ENCODE data around the gene RBP2. TPM values are rescaled to one million over a fixed set of nuclear protein-coding genes. Genes with fewer than 3 reads are reported as not detected.

Gene RBP2
- total and polyA plus RNA-seq, 3 experiments from 2014 or later = not detected

DNA sequence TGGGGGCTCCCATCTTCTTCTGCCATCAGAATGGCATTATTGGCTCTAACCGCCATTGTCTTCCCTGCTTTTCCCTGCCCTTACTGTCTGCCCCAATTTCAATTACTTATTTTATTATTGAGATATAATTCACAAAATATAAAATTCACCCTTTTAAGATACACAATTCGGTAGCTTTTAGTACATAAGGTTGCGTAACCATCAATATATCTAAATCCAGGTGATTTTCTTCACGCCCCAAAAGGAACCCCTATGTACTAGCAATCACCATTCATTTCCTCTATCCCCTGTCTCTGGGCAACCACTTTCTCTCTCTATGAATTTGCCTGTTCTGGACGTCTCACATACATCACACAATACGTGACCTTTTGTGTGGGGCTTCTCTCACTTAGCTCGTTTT, 18.0 kb downstream of the RBP2 start:
- Histone ChIP-seq H3K27ac (ENCODE audit: low read depth, low read length) (no peak overlapping the region), H3K9me3 (ENCODE audit: low read length) (no peaks in the 10 kb centered on the region), H3K4me1 (ENCODE audit: insufficient read depth, low read length) (no peaks in the 10 kb centered on the region), H3K27me3 (ENCODE audit: insufficient read depth, low read length, poor library complexity, severe bottlenecking) (no peaks in the 10 kb centered on the region), H3K36me3 (ENCODE audit: insufficient read depth, low read length) (no peaks in the 10 kb centered on the region), H3K4me3 (ENCODE audit: low read length) (no peak overlapping the region)
- no peak for DNase-seq
- CTCF ChIA-PET = no interaction called here
- no peak overlapping the region for H3K4me3 Mint-ChIP-seq
- no peak overlapping the region for H3K27ac Mint-ChIP-seq
- H3K36me3 Mint-ChIP-seq = no peaks in the 10 kb centered on the region
- POLR2A ChIA-PET = no interaction called here
- no peaks in the 10 kb centered on the region for H3K4me1 Mint-ChIP-seq
- peaks cover 0 to 2% (median 0%) of the 10 kb centered on the region in 5 donors for H3K9me3 Mint-ChIP-seq
- peaks cover 0 to 8% of the 10 kb centered on the region in 2 donors for H3K27me3 Mint-ChIP-seq

GRCh38 chr3:139457066-139457465, 19.2 kb downstream of the RBP2 start:
- no peaks in the 10 kb centered on the region for H3K36me3 Mint-ChIP-seq
- H3K4me1 Mint-ChIP-seq = no peaks in the 10 kb centered on the region
- Histone ChIP-seq H3K9me3 (ENCODE audit: low read length) (no peaks in the 10 kb centered on the region), H3K4me1 (ENCODE audit: insufficient read depth, low read length) (no peaks in the 10 kb centered on the region), H3K27ac (ENCODE audit: low read depth, low read length) (no peak overlapping the region), H3K27me3 (ENCODE audit: insufficient read depth, low read length, poor library complexity, severe bottlenecking) (no peaks in the 10 kb centered on the region), H3K36me3 (ENCODE audit: insufficient read depth, low read length) (no peaks in the 10 kb centered on the region), H3K4me3 (ENCODE audit: low read length) (no peak overlapping the region)
- no peak overlapping the region for H3K27ac Mint-ChIP-seq
- DNase-seq = no peak
- CTCF ChIA-PET = no interaction called here
- H3K27me3 Mint-ChIP-seq = peaks cover 0 to 3% of the 10 kb centered on the region in 2 donors
- H3K9me3 Mint-ChIP-seq = peaks cover 0 to 2% (median 0%) of the 10 kb centered on the region in 5 donors
- H3K4me3 Mint-ChIP-seq = no peak overlapping the region
- POLR2A ChIA-PET = no interaction called here

- peaks cover 0 to 3% of the 10 kb centered on the region in 2 donors for H3K27me3 Mint-ChIP-seq
- H3K36me3 Mint-ChIP-seq = no peaks in the 10 kb centered on the region
- no peaks in the 10 kb centered on the region for H3K4me1 Mint-ChIP-seq
- DNase-seq = no peak
- H3K27ac Mint-ChIP-seq = no peak overlapping the region
- peaks cover 0 to 2% (median 0%) of the 10 kb centered on the region in 5 donors for H3K9me3 Mint-ChIP-seq
- POLR2A ChIA-PET = no interaction called here
- CTCF ChIA-PET = no interaction called here
- H3K9me3 ChIP-seq (ENCODE audit: low read length) = no peaks in the 10 kb centered on the region
- no peaks in the 10 kb centered on the region for H3K4me1 ChIP-seq (ENCODE audit: insufficient read depth, low read length)
- no peak overlapping the region for H3K4me3 Mint-ChIP-seq
- H3K27ac ChIP-seq (ENCODE audit: low read depth, low read length) = no peak overlapping the region
- no peak overlapping the region for H3K4me3 ChIP-seq (ENCODE audit: low read length)
- H3K27me3 ChIP-seq (ENCODE audit: insufficient read depth, low read length, poor library complexity, severe bottlenecking) = no peaks in the 10 kb centered on the region
- no peaks in the 10 kb centered on the region for H3K36me3 ChIP-seq (ENCODE audit: insufficient read depth, low read length)
Measured at GRCh38 chr3:139456386-139456785, 19.9 kb downstream of the RBP2 start.

GRCh38 chr3:139455855-139456254, 20.5 kb downstream of the RBP2 start:
- H3K4me3 ChIP-seq (ENCODE audit: low read length) = no peak overlapping the region
- H3K27ac ChIP-seq (ENCODE audit: low read depth, low read length) = no peak overlapping the region
- POLR2A ChIA-PET = no interaction called here
- Mint-ChIP-seq H3K9me3 (peaks cover 0 to 2% (median 0%) of the 10 kb centered on the region in 5 donors), H3K4me1 (no peaks in the 10 kb centered on the region), H3K27me3 (peaks cover 0 to 3% of the 10 kb centered on the region in 2 donors), H3K4me3 (no peak overlapping the region), H3K27ac (no peak overlapping the region), H3K36me3 (no peaks in the 10 kb centered on the region)
- H3K9me3 ChIP-seq (ENCODE audit: low read length) = no peaks in the 10 kb centered on the region
- H3K4me1 ChIP-seq (ENCODE audit: insufficient read depth, low read length) = no peaks in the 10 kb centered on the region
- H3K27me3 ChIP-seq (ENCODE audit: insufficient read depth, low read length, poor library complexity, severe bottlenecking) = no peaks in the 10 kb centered on the region
- no peaks in the 10 kb centered on the region for H3K36me3 ChIP-seq (ENCODE audit: insufficient read depth, low read length)
- CTCF ChIA-PET = no interaction called here
- no peak for DNase-seq

- no peaks in the 10 kb centered on the region for H3K4me1 Mint-ChIP-seq
Measured at GRCh38 chr3:139455206-139455605, 21.1 kb downstream of the RBP2 start.

DNA sequence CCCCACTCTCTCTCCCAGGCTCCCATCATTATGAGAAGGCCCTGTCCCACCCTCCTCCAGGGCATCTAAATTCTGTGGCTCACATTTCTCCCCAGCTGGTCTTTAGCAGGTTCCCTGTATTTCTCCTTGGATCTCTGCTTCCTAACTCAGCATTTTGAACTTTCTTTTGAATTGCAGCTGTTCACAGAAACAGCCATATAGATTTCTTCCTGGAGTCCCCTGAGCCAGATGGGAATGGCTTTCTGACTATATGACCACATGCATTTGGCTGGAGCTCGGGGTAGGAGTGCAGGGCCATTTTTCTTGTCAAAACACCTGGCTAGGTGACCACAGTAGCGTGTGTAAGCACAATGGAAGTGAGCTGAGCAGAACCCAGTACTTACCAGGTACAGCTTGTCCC, 22.0 kb downstream of the RBP2 start:
- H3K27me3 Mint-ChIP-seq = peaks cover 0 to 3% of the 10 kb centered on the region in 2 donors
- no peak overlapping the region for H3K4me3 Mint-ChIP-seq
- Histone ChIP-seq H3K9me3 (ENCODE audit: low read length) (no peaks in the 10 kb centered on the region), H3K4me1 (ENCODE audit: insufficient read depth, low read length) (no peaks in the 10 kb centered on the region), H3K4me3 (ENCODE audit: low read length) (no peak overlapping the region), H3K36me3 (ENCODE audit: insufficient read depth, low read length) (no peaks in the 10 kb centered on the region), H3K27ac (ENCODE audit: low read depth, low read length) (no peak overlapping the region), H3K27me3 (ENCODE audit: insufficient read depth, low read length, poor library complexity, severe bottlenecking) (no peaks in the 10 kb centered on the region)
- no peak overlapping the region for H3K27ac Mint-ChIP-seq
- ChIA-PET POLR2A (no interaction called here), CTCF (no interaction called here)
- H3K36me3 Mint-ChIP-seq = no peaks in the 10 kb centered on the region
- no peaks in the 10 kb centered on the region for H3K4me1 Mint-ChIP-seq
- no peaks in the 10 kb centered on the region for H3K9me3 Mint-ChIP-seq
- no peak for DNase-seq

More at GRCh38 chr3:139455206-139455605, 21.1 kb downstream of the RBP2 start:
- H3K27me3 ChIP-seq (ENCODE audit: insufficient read depth, low read length, poor library complexity, severe bottlenecking) = no peaks in the 10 kb centered on the region
- DNase-seq = no peak
- no peaks in the 10 kb centered on the region for H3K9me3 ChIP-seq (ENCODE audit: low read length)
- no peaks in the 10 kb centered on the region for H3K36me3 ChIP-seq (ENCODE audit: insufficient read depth, low read length)
- no peak overlapping the region for H3K4me3 ChIP-seq (ENCODE audit: low read length)
- POLR2A ChIA-PET = no interaction called here
- H3K27ac ChIP-seq (ENCODE audit: low read depth, low read length) = no peak overlapping the region
- no peak overlapping the region for H3K4me3 Mint-ChIP-seq
- H3K27ac Mint-ChIP-seq = no peak overlapping the region
- no peaks in the 10 kb centered on the region for H3K36me3 Mint-ChIP-seq
- peaks cover 0 to 2% (median 0%) of the 10 kb centered on the region in 5 donors for H3K9me3 Mint-ChIP-seq
- H3K4me1 ChIP-seq (ENCODE audit: insufficient read depth, low read length) = no peaks in the 10 kb centered on the region
- peaks cover 0 to 3% of the 10 kb centered on the region in 2 donors for H3K27me3 Mint-ChIP-seq
- CTCF ChIA-PET = no interaction called here

GRCh38 chr3:139450159-139450558, 26.2 kb downstream of the RBP2 start:
- no peak for DNase-seq
- no peaks in the 10 kb centered on the region for H3K4me1 ChIP-seq (ENCODE audit: insufficient read depth, low read length)
- no peak overlapping the region for H3K4me3 Mint-ChIP-seq
- H3K9me3 ChIP-seq (ENCODE audit: low read length) = no peaks in the 10 kb centered on the region
- ChIA-PET CTCF (no interaction called here), POLR2A (no interaction called here)
- H3K27me3 Mint-ChIP-seq = peaks cover 0 to 6% of the 10 kb centered on the region in 2 donors
- H3K27ac Mint-ChIP-seq = no peak overlapping the region
- no peaks in the 10 kb centered on the region for H3K4me1 Mint-ChIP-seq
- H3K36me3 ChIP-seq (ENCODE audit: insufficient read depth, low read length) = no peaks in the 10 kb centered on the region
- H3K27ac ChIP-seq (ENCODE audit: low read depth, low read length) = no peak overlapping the region
- H3K27me3 ChIP-seq (ENCODE audit: insufficient read depth, low read length, poor library complexity, severe bottlenecking) = no peaks in the 10 kb centered on the region
- no peak overlapping the region for H3K4me3 ChIP-seq (ENCODE audit: low read length)
- no peaks in the 10 kb centered on the region for H3K9me3 Mint-ChIP-seq
- H3K36me3 Mint-ChIP-seq = no peaks in the 10 kb centered on the region

DNA sequence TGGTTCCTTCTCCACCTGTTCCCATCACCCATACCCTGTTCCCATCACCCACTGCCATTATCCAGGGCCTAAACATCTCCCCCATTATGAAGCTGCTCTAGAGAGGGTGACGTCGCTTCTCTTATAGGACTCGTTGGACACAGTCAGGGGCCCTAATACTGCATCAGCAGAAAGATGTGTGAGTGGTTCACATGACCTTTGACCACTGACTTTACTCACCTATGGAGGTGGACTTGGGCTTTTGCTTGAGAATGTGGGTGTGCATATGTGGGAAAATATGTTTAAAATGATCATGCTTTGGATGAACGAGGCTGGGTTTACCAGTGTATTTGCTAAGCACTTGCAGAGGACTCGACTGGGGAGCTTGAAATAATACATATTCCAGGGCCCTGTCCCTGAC, 26.8 kb downstream of the RBP2 start:
- DNase-seq = no peak
- Histone ChIP-seq H3K27me3 (ENCODE audit: insufficient read depth, low read length, poor library complexity, severe bottlenecking) (no peaks in the 10 kb centered on the region), H3K4me1 (ENCODE audit: insufficient read depth, low read length) (no peaks in the 10 kb centered on the region), H3K4me3 (ENCODE audit: low read length) (no peak overlapping the region), H3K27ac (ENCODE audit: low read depth, low read length) (no peak overlapping the region), H3K36me3 (ENCODE audit: insufficient read depth, low read length) (no peaks in the 10 kb centered on the region), H3K9me3 (ENCODE audit: low read length) (no peaks in the 10 kb centered on the region)
- ChIA-PET POLR2A (no interaction called here), CTCF (no interaction called here)
- no peaks in the 10 kb centered on the region for H3K4me1 Mint-ChIP-seq
- no peak overlapping the region for H3K4me3 Mint-ChIP-seq
- H3K27me3 Mint-ChIP-seq = peaks cover 0 to 6% of the 10 kb centered on the region in 2 donors
- H3K9me3 Mint-ChIP-seq = no peaks in the 10 kb centered on the region
- H3K27ac Mint-ChIP-seq = no peak overlapping the region
- H3K36me3 Mint-ChIP-seq = no peaks in the 10 kb centered on the region

GRCh38 chr3:139448104-139448503, 28.2 kb downstream of the RBP2 start:
- POLR2A ChIA-PET = no interaction called here
- no peaks in the 10 kb centered on the region for H3K36me3 Mint-ChIP-seq
- no peaks in the 10 kb centered on the region for H3K36me3 ChIP-seq (ENCODE audit: insufficient read depth, low read length)
- no peaks in the 10 kb centered on the region for H3K4me1 ChIP-seq (ENCODE audit: insufficient read depth, low read length)
- no peaks in the 10 kb centered on the region for H3K9me3 ChIP-seq (ENCODE audit: low read length)
- CTCF ChIA-PET = no interaction called here
- no peaks in the 10 kb centered on the region for H3K27me3 ChIP-seq (ENCODE audit: insufficient read depth, low read length, poor library complexity, severe bottlenecking)
- no peak overlapping the region for H3K27ac ChIP-seq (ENCODE audit: low read depth, low read length)
- DNase-seq = no peak
- H3K27ac Mint-ChIP-seq = no peak overlapping the region
- no peaks in the 10 kb centered on the region for H3K9me3 Mint-ChIP-seq
- peaks cover 0 to 3% of the 10 kb centered on the region in 2 donors for H3K27me3 Mint-ChIP-seq
- no peak overlapping the region for H3K4me3 ChIP-seq (ENCODE audit: low read length)
- H3K4me1 Mint-ChIP-seq = no peaks in the 10 kb centered on the region
- no peak overlapping the region for H3K4me3 Mint-ChIP-seq

Data from CD8-positive, alpha-beta memory T cell (primary cell).